GM21526 (cell line): ENCODE measurements around the gene PICK1.

Source experiments
- ATAC-seq: cut with Tn5 transposase; IDR thresholded peaks from one replicate; pipeline ENCODE4 v1.9.1; 2021; ENCODE audit warnings: moderate library complexity; ENCODE audit not compliant: unreplicated experiment, low FRiP score

Gene PICK1

DNA sequence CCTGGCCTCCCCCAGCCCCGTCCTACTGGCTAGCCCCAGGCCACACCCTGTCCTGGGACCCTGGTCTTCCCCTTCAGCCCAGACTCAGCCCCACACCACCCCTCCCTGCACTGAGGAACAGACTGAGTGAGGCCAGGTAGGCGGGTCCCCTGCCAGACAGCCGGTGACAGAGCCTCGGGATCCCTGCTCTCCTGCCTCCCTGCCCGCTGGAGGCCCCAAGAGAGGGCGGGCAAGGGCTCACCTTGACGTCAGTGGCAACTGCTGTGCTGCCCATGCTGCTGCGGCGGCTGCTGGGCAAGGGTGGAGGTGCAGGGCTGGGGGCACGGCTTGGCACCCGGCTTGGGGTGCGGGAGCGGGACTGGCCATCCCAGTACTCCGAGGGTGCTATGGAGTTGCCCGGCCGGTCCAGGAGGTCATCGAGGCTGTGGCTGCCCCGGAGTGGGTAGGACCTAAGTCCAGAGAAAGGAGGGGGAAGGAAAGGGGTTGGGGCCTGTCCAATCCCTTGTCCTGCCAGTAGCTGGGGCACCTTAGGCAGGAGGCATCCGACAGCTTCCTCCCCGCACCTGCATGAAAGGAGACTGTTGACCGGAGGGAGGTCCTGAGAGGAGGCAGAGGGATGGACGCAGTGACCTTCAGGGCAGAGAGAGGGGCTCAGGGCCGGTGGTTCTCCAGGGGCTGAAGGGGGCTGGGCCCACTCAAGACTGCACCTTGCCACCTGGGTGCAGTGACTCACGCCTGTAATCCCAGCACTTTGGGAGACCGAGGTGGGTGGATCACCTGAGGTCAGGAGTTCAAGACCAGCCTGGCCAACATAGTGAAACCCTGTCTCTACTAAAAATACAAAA, 29.0 kb downstream of the PICK1 start:
- no peak for ATAC-seq

DNA sequence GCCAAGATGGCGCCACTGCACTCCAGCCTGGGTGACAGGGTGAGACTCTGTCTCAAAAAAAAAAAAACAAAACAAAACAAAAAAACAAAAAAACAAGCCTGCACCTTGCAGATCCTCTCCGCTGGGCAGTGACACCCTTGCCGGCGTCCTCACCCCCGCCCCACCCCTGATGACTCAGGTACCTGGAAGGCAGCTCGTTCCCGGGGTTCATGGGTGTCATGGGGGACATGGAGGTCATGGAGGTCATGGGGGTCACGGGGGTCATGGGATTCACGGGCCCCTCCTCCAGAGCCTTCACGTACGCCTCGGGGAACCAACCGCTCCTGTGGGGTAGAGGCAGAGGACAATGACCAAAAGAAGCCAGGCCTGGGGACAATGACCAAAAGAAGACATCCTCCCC, 29.7 kb downstream of the PICK1 start:
- ATAC-seq = no peak

DNA sequence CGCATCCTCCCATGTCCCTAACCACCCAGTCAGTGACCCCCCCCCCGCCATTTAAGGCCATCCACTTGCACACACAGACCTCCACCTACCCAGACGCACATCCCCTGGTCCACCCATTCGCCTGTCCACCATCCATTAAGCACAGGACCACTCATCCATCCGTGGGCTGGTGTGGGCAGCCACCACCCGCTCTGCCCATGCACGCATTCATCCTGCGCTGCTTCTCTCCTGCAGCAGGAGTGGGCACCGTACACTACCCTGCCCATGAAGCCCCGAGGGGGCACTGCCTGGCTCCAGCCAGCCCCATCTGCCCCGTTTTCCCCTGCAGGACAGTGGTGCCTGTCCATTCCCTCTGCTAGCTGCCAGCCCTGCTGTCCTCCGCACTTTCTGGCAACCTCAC, 30.7 kb downstream of the PICK1 start:
- ATAC-seq = no peak

- no peak for ATAC-seq
These were observed 31.6 kb downstream of the PICK1 start for GRCh38 chr22:38088629-38089473.

GRCh38 chr22:38089474-38089851, 32.3 kb downstream of the PICK1 start:
- ATAC-seq = no peak

DNA sequence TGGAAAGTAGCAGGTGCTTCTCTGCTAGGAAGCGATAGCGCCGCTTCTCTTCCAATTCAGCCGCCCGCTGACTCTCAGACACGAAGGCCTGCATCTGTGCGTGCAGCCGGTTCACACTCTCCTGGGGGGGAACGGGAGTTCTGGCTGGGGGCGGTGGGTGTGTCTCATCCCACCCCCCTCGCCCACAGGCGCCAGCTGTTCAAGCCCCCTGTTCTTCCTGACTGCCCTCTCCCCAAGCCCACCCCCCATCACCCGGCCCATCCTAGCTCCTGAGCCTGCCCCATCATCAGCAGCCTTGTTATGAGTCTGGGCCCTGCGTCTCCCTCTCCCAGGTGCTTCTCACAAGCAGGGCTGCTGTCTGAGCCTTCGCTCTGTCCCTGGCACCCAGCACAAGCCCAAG, 39.9 kb downstream of the PICK1 start:
- ATAC-seq = no peak

- no peak for ATAC-seq
These were observed 40.6 kb downstream of the PICK1 start for GRCh38 chr22:38097557-38098409.

GRCh38 chr22:38098410-38099249, 41.4 kb downstream of the PICK1 start:
- ATAC-seq = no peak

GRCh38 chr22:38103641-38104040, 46.4 kb downstream of the PICK1 start:
- ATAC-seq = no peak

DNA sequence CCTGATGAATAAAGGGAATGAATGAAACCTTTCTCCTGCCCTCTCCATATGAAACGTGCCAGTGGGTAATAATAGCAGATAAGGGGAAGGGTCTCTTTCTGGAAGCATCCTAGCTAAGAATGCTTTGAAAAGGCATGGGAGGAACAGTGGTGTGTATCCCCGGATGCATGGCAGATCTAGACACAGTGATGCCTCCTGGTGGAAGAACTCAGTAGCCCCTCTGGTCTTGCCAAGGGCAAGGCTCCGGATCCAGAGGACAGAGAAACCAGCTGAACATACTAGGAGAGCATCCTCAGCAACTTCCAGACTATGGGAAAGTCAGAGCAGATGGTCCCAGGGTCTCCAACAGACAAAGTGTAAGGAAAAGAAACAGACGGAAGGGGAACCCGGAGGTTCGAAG, 46.9 kb downstream of the PICK1 start:
- no peak for ATAC-seq

GRCh38 chr22:38106814-38107578, 49.8 kb downstream of the PICK1 start:
- ATAC-seq = no peak

DNA sequence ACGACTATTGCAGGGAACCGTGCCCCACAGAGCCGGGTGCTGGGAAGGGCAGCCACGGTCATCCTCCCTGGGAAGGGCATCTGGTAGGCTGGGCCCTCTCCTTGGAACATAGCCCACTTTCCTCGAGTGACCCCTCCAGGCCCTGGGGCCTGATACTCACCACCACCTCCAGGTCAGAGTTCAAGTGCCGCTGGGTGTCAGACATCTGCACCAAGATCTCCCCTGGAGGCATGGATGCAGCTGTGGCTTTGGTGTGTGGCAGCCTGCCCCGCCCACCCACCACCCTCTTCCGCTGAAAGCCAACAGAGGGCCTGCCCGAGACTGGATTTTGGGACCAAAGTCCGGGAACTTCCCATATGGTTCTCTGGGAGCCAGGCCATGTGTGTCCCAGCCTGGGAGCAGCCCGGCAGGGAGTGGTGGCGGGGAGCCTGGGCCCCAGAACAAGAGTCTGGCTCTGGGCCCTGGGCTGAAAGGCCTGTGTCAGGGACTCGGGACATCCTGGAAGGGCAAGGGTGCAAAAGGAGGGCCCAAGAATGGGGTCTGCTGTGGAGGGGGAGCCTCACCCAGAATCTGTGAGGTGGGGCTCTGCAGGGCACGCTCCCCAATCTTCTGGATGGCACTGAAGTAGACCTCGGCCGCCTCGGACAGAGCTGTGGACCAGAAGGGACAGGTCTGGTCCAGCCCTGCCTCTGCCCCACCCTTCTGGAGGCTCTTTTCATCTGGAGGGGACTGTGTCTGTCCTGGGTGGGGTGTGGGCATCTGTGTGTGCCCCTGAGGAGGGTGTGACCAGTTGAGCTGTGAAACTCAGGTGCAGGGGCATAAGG, 50.7 kb downstream of the PICK1 start:
- ATAC-seq = no peak

DNA sequence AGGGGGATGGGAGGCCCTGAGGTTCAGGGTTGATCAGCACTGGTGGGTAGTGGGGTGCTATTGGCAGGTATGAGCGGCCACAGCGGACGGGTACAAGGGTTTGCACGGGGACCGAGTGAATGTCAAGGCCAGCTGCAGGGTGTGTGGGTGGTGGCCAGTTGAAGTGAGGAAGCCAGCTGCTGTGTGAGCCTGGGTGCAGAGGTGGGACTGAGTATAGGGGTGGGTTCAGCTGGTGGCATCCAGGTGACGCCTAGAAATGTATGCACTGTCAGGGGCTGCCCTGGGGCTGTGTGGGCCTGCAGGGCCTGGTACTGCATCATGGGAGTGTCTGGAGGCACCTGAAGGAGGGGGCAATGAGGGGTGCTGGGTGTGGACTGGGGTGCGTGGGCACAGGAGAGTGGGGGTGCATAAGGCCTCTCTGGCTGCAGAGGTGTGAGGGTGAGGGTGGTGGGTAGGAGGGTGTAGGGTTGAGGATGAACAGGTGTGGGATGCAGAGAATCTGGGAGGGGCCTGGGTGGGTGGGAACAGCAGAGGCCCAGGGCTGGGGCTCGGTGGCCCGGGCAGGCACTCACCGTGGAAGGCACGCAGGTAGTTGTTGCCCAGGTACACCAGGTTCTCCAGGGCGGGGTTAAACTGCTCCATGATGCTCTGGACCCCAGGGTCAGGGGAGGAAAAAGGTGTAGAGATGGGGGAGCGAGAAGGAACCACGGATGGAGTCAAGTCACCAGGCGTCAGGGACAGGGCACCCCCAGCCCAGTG, 51.5 kb downstream of the PICK1 start:
- no peak for ATAC-seq

- no peak for ATAC-seq
These were observed 52.3 kb downstream of the PICK1 start for GRCh38 chr22:38109371-38110001.

GRCh38 chr22:38110008-38110862, 53.0 kb downstream of the PICK1 start, which contains the start of gene BAIAP2L2:
Gene BAIAP2L2 (minus strand): TSS chr22:38110684. CDS start chr22:38110525, 159 bp downstream.
- no peak for ATAC-seq
